ENCODE measurements around the gene IFT122.

GRCh38 chr3:129524081-129524480 lies 84.1 kb downstream of the IFT122 start:
- TF ChIP-seq EGR1 (IDR thresholded peaks at IDR 0.05) (no peak), MAX (IDR thresholded peaks at IDR 0.05) (no peak), EP300 (IDR thresholded peaks at IDR 0.05; ENCODE audit: borderline replicate concordance) (no peak), REST (IDR thresholded peaks at IDR 0.05; ENCODE audit: low read depth) (no peak), USF1 (IDR thresholded peaks at IDR 0.05) (no peak), TAF1 (IDR thresholded peaks at IDR 0.05; ENCODE audit: low read depth) (no peak), RAD21 (IDR thresholded peaks at IDR 0.05; ENCODE audit: low read depth) (no peak), YY1 (IDR thresholded peaks at IDR 0.05; ENCODE audit: low read depth) (no peak), FOXM1 (IDR thresholded peaks at IDR 0.05; ENCODE audit: borderline replicate concordance, low read depth) (no peak), NFIC (IDR thresholded peaks at IDR 0.05) (no peak), CEBPB (IDR thresholded peaks at IDR 0.05) (no peak), CREB1 (IDR thresholded peaks at IDR 0.05; ENCODE audit: low read depth) (no peak)

All from Ishikawa (cell line).